Glomerular endothelial cell (primary cell): ENCODE data around the gene GNS. TPM values are rescaled to one million over a fixed set of nuclear protein-coding genes. Genes with fewer than 3 reads are reported as not detected.

Source experiments
- DNase-seq: peaks from one replicate; pipeline ENCODE4 v3.0.0-alpha.2; 2011; ENCODE audit warnings: low read depth, low spot score; ENCODE audit errors: extremely low read depth
- total RNA-seq: library from RNA; depleted of rRNA; stranded (reverse); fragments of >200 nt; gene quantifications from 2 replicates; pipeline ENCODE4 v1.2.3, GENCODE V29; 2015

GNS gene
- total RNA-seq, 1 donor from 2014 or later: 259 TPM

GRCh38 chr12:64739778-64740177 is 19.4 kb downstream of the GNS start:
- no peak for DNase-seq

- no peak for DNase-seq
Measured at GRCh38 chr12:64737539-64737938, 21.7 kb downstream of the GNS start.

DNA sequence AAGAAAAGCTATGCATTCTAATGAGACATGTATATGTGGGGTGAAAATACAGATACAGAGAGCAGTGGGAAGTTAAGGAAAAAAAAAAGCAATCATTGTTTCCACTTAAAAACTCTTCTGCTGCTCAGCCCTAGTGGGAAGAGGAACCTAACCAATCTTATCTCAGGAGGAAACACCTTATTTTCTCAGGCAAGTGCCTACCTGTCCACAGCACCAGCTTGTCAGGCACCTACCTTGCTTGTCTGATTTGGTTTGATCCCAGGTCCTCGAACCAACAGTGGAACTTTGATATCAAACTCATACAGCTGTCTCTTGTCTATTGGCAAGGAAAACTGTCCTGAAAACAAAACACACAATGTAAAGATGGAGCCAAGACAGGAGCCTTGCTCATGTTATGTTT is 22.4 kb downstream of the GNS start:
- DNase-seq: no peak

- no peak for DNase-seq
Measured at GRCh38 chr12:64735442-64735841, 23.8 kb downstream of the GNS start.

DNA sequence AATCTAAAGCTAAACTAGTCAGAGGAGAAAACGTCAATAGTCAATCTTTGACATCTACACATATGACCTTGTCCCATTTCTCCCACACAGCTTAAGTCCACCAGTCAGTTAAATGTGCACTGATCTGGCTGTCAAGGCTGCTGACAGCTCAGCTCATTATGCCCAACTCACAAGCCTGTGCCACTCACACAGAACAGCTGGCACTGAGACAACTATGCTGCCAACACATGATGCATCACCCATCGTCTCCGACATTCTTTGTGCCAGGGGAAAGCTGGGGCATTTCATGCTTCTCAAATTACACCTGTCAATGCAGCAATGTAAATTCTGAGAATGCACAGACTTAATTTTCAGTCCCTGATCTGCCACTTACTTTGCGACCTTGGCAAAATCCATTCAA is 25.3 kb downstream of the GNS start:
- DNase-seq: no peak

DNA sequence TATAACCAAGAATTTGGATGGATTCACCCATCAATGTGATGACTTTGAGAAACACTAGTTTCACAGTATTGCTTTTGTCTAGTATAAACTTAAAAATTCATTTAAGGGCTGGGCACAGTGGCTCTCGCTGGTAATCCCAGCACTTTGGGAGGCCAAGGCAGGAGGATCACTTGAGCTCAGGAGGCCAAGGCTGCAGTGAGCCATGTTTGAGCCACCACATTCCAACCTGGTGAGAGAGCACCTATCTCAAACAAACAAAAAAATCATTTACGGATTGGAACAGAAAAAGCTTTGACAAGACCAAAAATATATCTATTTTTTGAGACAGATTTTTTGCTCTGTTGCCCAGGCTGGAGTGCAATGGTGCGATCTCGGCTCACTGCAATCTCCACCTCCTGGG is 27.5 kb downstream of the GNS start:
- DNase-seq: no peak

- no peak for DNase-seq
Measured at GRCh38 chr12:64730588-64730969, 28.6 kb downstream of the GNS start.

DNA sequence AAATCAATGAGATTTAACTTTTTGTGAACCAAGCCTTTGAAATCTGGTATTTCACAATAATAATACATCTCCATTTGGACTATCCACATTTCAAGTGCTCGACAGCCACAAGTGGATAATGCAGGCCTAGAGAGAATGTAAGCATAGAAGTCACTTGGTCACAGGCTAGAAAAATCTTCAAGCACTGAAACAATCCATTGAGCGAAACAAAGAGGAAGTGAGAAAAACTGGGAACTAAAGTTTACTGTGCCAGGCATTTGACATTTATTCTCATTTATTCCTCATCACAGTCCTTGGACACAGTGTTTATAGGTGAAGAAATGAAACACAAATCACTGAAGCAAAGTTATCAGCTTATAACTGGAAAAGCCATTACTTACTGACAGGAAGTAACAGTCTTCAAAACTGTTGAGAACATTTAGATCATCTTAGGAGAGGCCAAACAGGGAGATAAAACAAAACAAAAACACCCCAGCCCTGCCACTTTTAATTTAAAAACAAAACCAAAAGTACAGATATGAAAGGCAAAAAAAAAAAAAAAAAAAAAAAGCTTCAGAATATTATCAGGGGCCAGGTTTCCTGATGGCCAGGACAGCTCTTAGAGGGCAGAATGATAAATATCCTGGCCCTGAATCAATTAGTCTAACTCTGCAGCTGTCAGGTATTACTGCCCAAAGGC is 29.2 kb downstream of the GNS start:
- DNase-seq: no peak

DNA sequence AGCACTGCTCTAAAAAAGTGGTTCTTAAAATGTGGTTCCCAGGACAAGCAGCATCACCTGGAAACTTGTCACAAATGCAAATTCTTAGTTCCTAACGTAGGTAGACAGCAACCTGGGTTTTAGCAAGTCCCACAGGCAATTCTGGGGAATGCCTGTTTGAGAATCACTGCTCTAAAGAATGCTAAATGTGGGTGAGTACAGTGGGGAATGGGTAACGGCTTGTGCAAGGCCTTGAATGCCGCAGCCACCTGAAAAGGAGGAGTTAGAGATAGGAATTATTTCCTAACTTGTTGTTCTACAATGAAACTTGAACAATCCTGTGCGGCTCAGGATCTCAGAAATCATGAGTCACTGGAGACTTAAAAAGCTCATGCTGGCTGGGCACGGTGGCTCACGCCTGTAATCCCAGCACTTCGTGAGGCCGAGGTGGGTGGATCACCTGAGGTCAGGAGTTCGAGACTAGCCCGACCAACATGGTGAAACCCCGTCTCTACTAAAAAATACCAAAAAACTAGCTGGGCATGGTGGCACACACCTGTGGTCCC is 34.9 kb downstream of the GNS start:
- no peak for DNase-seq

GRCh38 chr12:64723630-64724029 is 35.6 kb downstream of the GNS start:
- no peak for DNase-seq

- DNase-seq: no peak
Measured at GRCh38 chr12:64722835-64723234, 36.4 kb downstream of the GNS start.

DNA sequence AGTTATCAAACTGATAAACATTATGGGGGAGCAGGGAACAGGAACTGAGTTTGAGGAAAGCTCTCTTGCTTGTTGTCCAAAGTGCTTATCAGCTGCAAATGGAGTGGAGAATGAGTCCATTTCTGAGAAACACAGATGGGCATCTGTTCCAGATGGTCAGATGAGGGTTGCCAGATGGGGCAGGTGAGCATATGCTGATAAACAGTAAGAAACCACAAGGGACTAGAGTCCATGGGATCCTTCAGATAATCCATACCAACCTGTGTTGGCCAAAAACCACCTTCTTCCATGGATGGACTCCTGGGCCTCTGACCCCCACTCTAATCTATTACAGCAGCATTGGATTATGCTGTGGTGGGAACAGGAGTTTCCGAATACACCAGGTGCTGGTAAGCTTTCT is 38.3 kb downstream of the GNS start:
- DNase-seq: no peak

DNA sequence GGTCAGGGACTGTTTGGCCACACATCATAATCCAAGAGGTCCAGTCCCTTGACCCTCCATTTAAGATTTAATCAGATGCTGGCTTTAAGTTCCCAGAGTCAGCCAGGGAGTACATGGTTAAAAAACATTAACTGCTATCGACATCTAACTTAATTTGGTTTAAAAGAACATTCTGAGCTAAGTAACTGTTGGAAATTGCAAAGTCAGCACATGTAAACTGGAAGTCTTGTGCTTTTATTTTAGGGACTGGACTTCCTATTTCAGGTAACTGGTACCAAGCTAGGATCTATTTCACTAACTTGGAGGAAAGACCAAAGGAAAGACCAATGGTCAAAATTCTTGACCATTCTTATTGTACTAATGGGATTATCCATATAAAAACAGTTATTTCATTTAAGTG is 40.6 kb downstream of the GNS start:
- DNase-seq: no peak

GRCh38 chr12:64716839-64717455 is 42.3 kb downstream of the GNS start:
- DNase-seq: no peak

DNA sequence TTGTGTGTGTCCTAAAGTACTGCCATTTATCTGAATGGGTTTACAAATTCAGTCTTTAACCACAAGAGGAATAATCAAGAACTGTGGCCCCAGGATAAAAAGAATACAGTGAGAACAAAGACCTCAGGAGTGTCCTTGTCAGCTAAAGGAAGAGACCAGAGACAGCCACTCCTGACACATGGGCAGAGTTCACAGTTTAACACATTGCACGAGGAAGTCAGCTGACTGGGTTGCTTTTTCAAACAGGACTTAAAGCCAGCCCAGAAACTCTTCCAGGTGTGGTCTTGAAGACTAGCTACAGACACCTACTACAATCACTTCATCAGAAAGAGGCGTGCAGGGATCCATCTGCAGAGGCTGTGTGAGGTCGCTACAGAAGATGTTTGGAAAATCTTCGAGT is 42.8 kb downstream of the GNS start:
- no peak for DNase-seq

DNA sequence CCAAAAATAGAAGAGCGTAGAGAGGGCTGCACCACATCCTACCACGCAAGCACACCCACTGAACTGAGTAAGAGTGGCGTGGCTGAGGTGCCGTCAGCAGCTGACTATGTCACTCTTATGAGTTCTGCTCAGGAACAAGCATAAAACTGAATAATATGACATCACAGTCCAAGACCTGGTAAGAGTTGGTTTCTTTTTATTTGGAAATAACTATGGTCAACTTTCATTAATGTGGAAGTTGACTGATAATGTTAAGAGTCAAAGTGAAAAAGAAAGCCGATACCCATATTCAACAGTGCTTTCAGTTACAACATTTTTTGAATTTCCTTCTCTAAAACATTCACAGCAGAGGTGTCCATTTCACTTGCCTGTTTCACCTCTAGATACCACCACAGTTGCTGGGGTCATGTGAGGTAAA is 44.6 kb downstream of the GNS start:
- DNase-seq: no peak

DNA sequence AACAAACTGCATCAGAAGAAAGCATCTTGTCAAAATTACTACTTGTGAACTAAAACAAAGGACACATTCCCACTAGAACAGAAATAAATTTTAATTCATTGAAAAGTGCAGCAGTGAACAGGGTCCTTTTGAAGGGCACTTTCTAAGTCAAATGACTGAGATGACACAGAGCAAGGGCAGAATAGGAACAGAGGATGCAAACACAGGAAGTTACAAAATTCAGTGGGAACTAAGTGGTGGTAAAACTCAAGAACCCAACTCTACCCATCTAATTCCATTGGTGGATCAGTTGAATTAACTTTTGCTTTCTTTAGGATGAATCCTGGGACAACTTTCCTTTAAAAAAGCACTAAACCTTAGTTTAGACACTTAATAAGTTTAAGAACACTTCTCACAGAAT is 45.8 kb downstream of the GNS start:
- DNase-seq: no peak

DNA sequence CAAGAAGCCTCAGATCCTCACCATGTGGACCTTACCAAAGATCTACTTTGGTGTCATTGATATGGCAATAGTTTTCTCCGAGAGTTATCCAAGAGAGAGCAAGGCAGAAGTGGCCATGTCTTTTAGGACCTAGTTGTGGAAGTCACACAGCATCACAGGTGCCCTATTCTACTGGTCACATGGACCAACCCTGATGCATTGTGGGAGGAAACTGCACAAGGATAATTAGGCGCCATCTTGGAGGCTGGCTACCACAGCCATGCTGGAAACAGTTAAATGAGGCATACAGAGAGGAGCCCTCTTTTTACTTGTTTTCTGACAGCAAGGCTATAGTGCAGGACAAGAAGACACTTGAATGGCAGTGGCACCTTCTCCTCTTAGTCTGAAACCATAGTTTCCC is 49.8 kb downstream of the GNS start:
- no peak for DNase-seq

DNA sequence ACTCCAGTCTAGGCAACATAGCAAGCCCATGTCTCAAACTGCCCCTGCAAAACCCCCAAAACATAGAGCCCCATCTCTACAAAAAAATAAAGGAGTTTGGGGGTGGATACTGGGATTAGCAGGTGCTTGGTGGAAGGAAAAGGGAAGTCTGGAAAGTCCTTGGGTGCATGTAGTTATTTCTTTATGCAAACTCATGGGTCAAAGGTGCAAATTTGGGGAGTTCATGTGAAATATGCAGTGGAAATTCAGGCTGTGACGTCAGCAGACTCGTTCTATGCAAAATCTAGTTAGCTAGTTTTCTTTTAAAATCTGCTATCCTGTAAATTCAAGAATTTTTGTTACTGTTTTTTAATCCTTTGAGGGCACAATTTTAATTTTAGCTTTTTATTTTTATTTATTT is 51.3 kb downstream of the GNS start:
- DNase-seq: no peak

DNA sequence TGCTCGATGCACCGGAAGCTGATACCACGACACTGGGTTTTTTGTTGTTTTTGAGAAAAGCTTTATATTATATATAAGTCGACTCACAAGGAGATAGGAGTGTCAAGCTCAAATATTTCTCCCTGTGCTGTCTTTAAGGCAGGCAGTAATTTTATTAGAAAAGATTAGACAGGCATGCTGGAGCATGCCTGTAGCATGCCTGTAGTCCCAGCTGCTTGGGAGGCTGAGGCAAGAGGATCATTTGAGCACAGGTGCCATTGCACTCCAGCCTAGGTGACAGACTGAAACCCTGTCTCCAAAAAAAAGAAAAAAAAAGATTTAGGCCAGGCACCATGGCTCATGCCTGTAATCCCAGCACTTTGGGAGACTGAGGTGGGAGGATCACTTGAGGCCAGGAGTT is 51.8 kb downstream of the GNS start:
- no peak for DNase-seq

- DNase-seq: no peak
Measured at GRCh38 chr12:64706857-64707256, 52.3 kb downstream of the GNS start.

- DNase-seq: no peak
Measured at GRCh38 chr12:64706306-64706705, 52.9 kb downstream of the GNS start.

DNA sequence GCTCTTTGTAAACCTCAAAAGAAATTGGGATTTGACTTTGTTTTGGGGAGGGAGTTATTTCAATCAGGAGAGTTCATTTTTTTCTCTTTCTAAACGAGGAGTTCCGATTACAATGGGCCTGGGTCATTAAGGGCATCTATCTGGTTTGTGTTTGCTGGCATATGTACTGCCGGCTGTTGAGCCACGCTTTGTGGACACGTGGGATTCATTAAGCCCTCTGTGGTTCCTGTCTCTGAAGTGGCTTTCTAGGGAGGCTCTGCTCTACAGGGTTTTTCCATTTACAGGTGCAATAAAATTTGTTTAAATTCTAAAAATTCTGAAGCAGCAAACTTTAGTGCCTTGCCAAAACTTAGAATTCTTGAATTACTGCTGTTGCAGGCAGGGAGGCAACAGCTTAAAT is 57.9 kb downstream of the GNS start:
- DNase-seq: no peak
